H9 (cell line): Measurements from ENCODE around the gene BAG3. TPM values are rescaled to one million over a fixed set of nuclear protein-coding genes. Genes with fewer than 3 reads are reported as not detected.

Source experiments
- DNase-seq: peaks from one replicate; pipeline ENCODE4 v3.0.0-alpha.2; 2017
- H2AFZ ChIP-seq: one replicate; pipeline ENCODE4 v1.6.1; 2013; ENCODE audit warnings: mild to moderate bottlenecking, low read length, control low read depth, moderate library complexity
- H2AK5ac ChIP-seq: 2 replicates; pipeline ENCODE4 v1.6.1; 2013; ENCODE audit warnings: low read length, control low read depth, mixed read lengths; ENCODE audit not compliant: insufficient read length
- H2BK120ac ChIP-seq: one replicate; pipeline ENCODE4 v1.6.1; 2013; ENCODE audit warnings: low read depth, mild to moderate bottlenecking, low read length, control low read depth, inconsistent platforms; ENCODE audit not compliant: poor library complexity, severe bottlenecking
- H2BK12ac ChIP-seq: 2 replicates; pipeline ENCODE4 v1.6.1; 2013; ENCODE audit warnings: low read length, control low read depth, mixed read lengths, low read depth; ENCODE audit not compliant: insufficient read length
- H2BK15ac ChIP-seq: 2 replicates; pipeline ENCODE4 v1.6.1; 2013; ENCODE audit warnings: low read depth, low read length, control low read depth
- H2BK20ac ChIP-seq: one replicate; pipeline ENCODE4 v1.6.1; 2013; ENCODE audit warnings: low read depth, mild to moderate bottlenecking, low read length, control low read depth, inconsistent platforms; ENCODE audit not compliant: poor library complexity, severe bottlenecking
- H2BK5ac ChIP-seq: 2 replicates; pipeline ENCODE4 v1.6.1; 2013; ENCODE audit warnings: low read length, control low read depth, mixed read lengths; ENCODE audit not compliant: insufficient read length
- H3K14ac ChIP-seq: 2 replicates; pipeline ENCODE4 v1.6.1; 2013; ENCODE audit warnings: low read length, control low read depth; ENCODE audit not compliant: insufficient read depth
- H3K18ac ChIP-seq: 2 replicates; pipeline ENCODE4 v1.6.1; 2013; ENCODE audit warnings: low read depth, mild to moderate bottlenecking, mixed read lengths, low read length, control low read depth; ENCODE audit not compliant: insufficient read length
- H3K23ac ChIP-seq: 2 replicates; pipeline ENCODE4 v1.6.1; 2013; ENCODE audit warnings: low read length, control low read depth, mixed read lengths, low read depth; ENCODE audit not compliant: insufficient read length
- H3K23me2 ChIP-seq: 2 replicates; pipeline ENCODE4 v1.6.1; 2013; ENCODE audit warnings: low read depth, mild to moderate bottlenecking, mixed read lengths, low read length, control low read depth; ENCODE audit not compliant: insufficient read length, poor library complexity, severe bottlenecking
- H3K27ac ChIP-seq: 2 replicates; pipeline ENCODE4 v1.5.1; 2013; ENCODE audit warnings: low read length, control low read depth, mixed read lengths, low read depth; ENCODE audit not compliant: insufficient read length
- H3K27me3 ChIP-seq: 2 replicates; pipeline ENCODE4 v1.6.1; 2013; ENCODE audit warnings: low read length, control low read depth, inconsistent platforms; ENCODE audit not compliant: insufficient read depth
- H3K4ac ChIP-seq: 2 replicates; pipeline ENCODE4 v1.6.1; 2013; ENCODE audit warnings: low read depth, mild to moderate bottlenecking, control low read depth, inconsistent platforms, low read length, moderate library complexity
- H3K4me1 ChIP-seq: 2 replicates; pipeline ENCODE4 v1.6.1; 2013; ENCODE audit warnings: low read length, control low read depth, inconsistent platforms; ENCODE audit not compliant: insufficient read depth
- H3K4me2 ChIP-seq: 2 replicates; pipeline ENCODE4 v1.6.1; 2013; ENCODE audit warnings: low read length, control low read depth, mixed read lengths; ENCODE audit not compliant: insufficient read length, insufficient read depth
- H3K56ac ChIP-seq: 2 replicates; pipeline ENCODE4 v1.6.1; 2013; ENCODE audit warnings: low read depth, mild to moderate bottlenecking, mixed read lengths, low read length, control low read depth; ENCODE audit not compliant: insufficient read length
- H3K79me1 ChIP-seq: 2 replicates; pipeline ENCODE4 v1.6.1; 2013; ENCODE audit warnings: low read depth, mild to moderate bottlenecking, moderate library complexity, low read length, control low read depth, inconsistent platforms; ENCODE audit not compliant: insufficient read depth, poor library complexity, severe bottlenecking
- H3K79me2 ChIP-seq: 2 replicates; pipeline ENCODE4 v1.6.1; 2013; ENCODE audit warnings: low read length, control low read depth, inconsistent platforms; ENCODE audit not compliant: insufficient read depth
- H3K9ac ChIP-seq: 2 replicates; pipeline ENCODE4 v1.6.1; 2013; ENCODE audit warnings: low read length, control low read depth, mixed read lengths; ENCODE audit not compliant: insufficient read length; ENCODE audit errors: extremely low read depth
- H3K9me3 ChIP-seq: one replicate; pipeline ENCODE4 v1.6.1; 2013; ENCODE audit warnings: low read depth, low read length, inconsistent platforms; ENCODE audit not compliant: control insufficient read depth
- H3T11ph ChIP-seq: one replicate; pipeline ENCODE4 v1.6.1; 2013; ENCODE audit warnings: mild to moderate bottlenecking, low read length, control low read depth, inconsistent platforms
- H4K20me1 ChIP-seq: one replicate; pipeline ENCODE4 v1.6.1; 2013; ENCODE audit not compliant: control insufficient read depth, insufficient read length, insufficient read depth
- H4K5ac ChIP-seq: 2 replicates; pipeline ENCODE4 v1.6.1; 2013; ENCODE audit warnings: low read depth, mild to moderate bottlenecking, mixed read lengths, low read length, control low read depth; ENCODE audit not compliant: insufficient read length
- H4K8ac ChIP-seq: replicated peaks from 2 replicates; pipeline ENCODE4 v1.6.1; 2013; ENCODE audit warnings: low read length, control low read depth, mixed read lengths, low read depth; ENCODE audit not compliant: insufficient read length
- H4K91ac ChIP-seq: 2 replicates; pipeline ENCODE4 v1.6.1; 2013; ENCODE audit warnings: low read depth, mild to moderate bottlenecking, moderate library complexity, mixed read lengths, low read length, control low read depth; ENCODE audit not compliant: insufficient read length
- H3K27ac Mint-ChIP-seq, 3 experiments: 2 replicates in 2 of 3; 3 replicates in 1 of 3; pipeline ENCODE4 v1.8.0; 2020 to 2021; ENCODE audit warnings: mixed read lengths in 3 of 3, mild to moderate bottlenecking in 1 of 3, moderate library complexity in 1 of 3
- H3K27me3 Mint-ChIP-seq: 2 replicates; pipeline ENCODE4 v1.8.0; 2021; ENCODE audit warnings: low read depth, mild to moderate bottlenecking, moderate library complexity, mixed read lengths
- H3K36me3 Mint-ChIP-seq, 3 experiments: 2 replicates in 2 of 3; 3 replicates in 1 of 3; pipeline ENCODE4 v1.8.0; 2020 to 2021; ENCODE audit warnings: low read depth in 3 of 3, mixed read lengths in 3 of 3; ENCODE audit not compliant: insufficient read depth in 1 of 3
- H3K4me1 Mint-ChIP-seq, 2 experiments: 2 replicates each; pipeline ENCODE4 v1.8.0; 2020; ENCODE audit warnings: mixed read lengths in 2 of 2
- H3K4me3 Mint-ChIP-seq, 2 experiments: 2 replicates in 1 of 2; 3 replicates in 1 of 2; pipeline ENCODE4 v1.8.0; 2020 to 2021; ENCODE audit warnings: mild to moderate bottlenecking in 2 of 2, mixed read lengths in 2 of 2, moderate library complexity in 1 of 2
- H3K9me3 Mint-ChIP-seq, 2 experiments: 2 replicates in 1 of 2; 3 replicates in 1 of 2; pipeline ENCODE4 v1.8.0; 2020; ENCODE audit warnings: mild to moderate bottlenecking in 2 of 2, mixed read lengths in 2 of 2, moderate library complexity in 1 of 2
- WGBS: extraction: QIAGEN DNeasy Blood & Tissue Kit; methylation state at CpG from one replicate; pipeline ENCODE4 v1.1.7; 2013; ENCODE audit warnings: missing lambda C conversion rate, low lambda C conversion rate, mixed read lengths; ENCODE audit not compliant: insufficient read length; ENCODE audit errors: extremely low coverage; 5-methylcytosine and 5-hydroxymethylcytosine counted together
- total RNA-seq: library from RNA; stranded (reverse); gene quantifications from 2 replicates; pipeline ENCODE4 v1.2.1, GENCODE V29; 2021
- TF ChIP-seq, protein P1 (sequence below): fragments of 200-600 bp; sonication (generic); conservative IDR thresholded peaks from 3 replicates; pipeline ENCODE4 v1.8.0; 2021; ENCODE audit warnings: antibody characterized with exemption, mild to moderate bottlenecking

The BAG3 gene
- total RNA-seq, 1 experiment from 2014 or later = 11.4 TPM

DNA sequence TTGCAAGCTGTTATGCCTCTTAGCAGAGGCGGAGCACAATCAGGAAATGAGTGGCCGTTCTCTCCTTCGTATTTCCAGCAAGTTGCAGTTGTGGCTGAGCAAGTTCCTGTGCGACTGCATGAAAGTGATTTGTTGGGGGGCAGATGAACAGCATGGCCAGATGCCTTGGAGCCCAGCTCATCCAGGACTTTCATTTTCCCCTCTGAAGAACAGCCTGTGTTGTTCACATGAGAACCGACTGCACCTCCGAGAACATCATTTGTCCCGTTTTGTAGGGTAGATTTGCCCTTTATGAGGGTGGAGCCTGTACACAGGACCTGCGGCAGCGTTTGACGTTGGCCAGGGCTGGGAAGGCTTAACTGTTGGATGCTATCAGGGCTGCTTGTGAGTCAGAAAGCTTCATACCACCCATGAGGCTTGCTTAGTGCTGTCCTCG, 4.4 kb downstream of the BAG3 start:
- no peak for DNase-seq
- Histone ChIP-seq H3K27me3 (no peaks in the 10 kb centered on the region), H2BK20ac (no peak overlapping the region), H2AK5ac (no peak overlapping the region), H3K27ac (no peak overlapping the region), H2BK5ac (no peak overlapping the region), H2BK120ac (no peak overlapping the region), H3K18ac (no peak overlapping the region), H3K4me1 (peaks cover 4% of the 10 kb centered on the region; the same call in 1 of the 2 replicates), H4K20me1 (no peaks in the 10 kb centered on the region), H3K14ac (no peak overlapping the region), H3K79me2 (no peaks in the 10 kb centered on the region; the same call in 1 of the 2 replicates), H3K4ac (no peak overlapping the region), H3K4me2 (no peak overlapping the region), H3K23ac (no peak overlapping the region), H3K56ac (no peak overlapping the region), H3K9ac (no peak overlapping the region), H2BK15ac (no peak overlapping the region), H2BK12ac (no peak overlapping the region), H3T11ph (no peak overlapping the region), H3K9me3 (no peaks in the 10 kb centered on the region), H3K23me2 (peaks cover 2% of the 10 kb centered on the region), H4K91ac (no peak overlapping the region), H3K79me1 (peaks cover 3% of the 10 kb centered on the region), H2AFZ (no peak overlapping the region), H4K8ac (no peak overlapping the region), H4K5ac (no peak overlapping the region)
- Mint-ChIP-seq H3K9me3 (no peaks in the 10 kb centered on the region; a peak in 2 of 5 replicates), H3K27me3 (no peaks in the 10 kb centered on the region; the same call in 1 of the 2 replicates), H3K36me3 (peaks cover 10 to 18% (median 10%) of the 10 kb centered on the region in 3 experiments), H3K4me1 (peaks cover 36 to 40% of the 10 kb centered on the region in 2 experiments), H3K27ac (no peak overlapping the region), H3K4me3 (no peak overlapping the region)
- no CpG with 5 or more reads among the region's 11 CpGs for WGBS
- TF ChIP-seq, protein P1, sequence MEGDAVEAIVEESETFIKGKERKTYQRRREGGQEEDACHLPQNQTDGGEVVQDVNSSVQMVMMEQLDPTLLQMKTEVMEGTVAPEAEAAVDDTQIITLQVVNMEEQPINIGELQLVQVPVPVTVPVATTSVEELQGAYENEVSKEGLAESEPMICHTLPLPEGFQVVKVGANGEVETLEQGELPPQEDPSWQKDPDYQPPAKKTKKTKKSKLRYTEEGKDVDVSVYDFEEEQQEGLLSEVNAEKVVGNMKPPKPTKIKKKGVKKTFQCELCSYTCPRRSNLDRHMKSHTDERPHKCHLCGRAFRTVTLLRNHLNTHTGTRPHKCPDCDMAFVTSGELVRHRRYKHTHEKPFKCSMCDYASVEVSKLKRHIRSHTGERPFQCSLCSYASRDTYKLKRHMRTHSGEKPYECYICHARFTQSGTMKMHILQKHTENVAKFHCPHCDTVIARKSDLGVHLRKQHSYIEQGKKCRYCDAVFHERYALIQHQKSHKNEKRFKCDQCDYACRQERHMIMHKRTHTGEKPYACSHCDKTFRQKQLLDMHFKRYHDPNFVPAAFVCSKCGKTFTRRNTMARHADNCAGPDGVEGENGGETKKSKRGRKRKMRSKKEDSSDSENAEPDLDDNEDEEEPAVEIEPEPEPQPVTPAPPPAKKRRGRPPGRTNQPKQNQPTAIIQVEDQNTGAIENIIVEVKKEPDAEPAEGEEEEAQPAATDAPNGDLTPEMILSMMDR = no peak
